HEK293 (cell line): ENCODE measurements around the gene LDLRAD4.

Source experiments
- CTCF ChIP-seq: fragments of 450-650 bp; formaldehyde crosslinking; IDR thresholded peaks from 2 replicates; pipeline ENCODE4 v1.5.1; 2016; ENCODE audit warnings: missing biosample characterization, missing genetic modification characterization
- ZNF302 ChIP-seq: fragments of 450-650 bp; formaldehyde crosslinking; IDR thresholded peaks from 2 replicates; pipeline ENCODE4 v1.5.1; 2016; ENCODE audit warnings: missing biosample characterization, missing genetic modification characterization, low read depth
- ZNF366 ChIP-seq: fragments of 450-650 bp; formaldehyde crosslinking; conservative IDR thresholded peaks from 2 replicates; pipeline ENCODE4 v1.5.1; 2016; ENCODE audit warnings: missing biosample characterization, missing genetic modification characterization
- ZNF76 ChIP-seq: fragments of 450-650 bp; formaldehyde crosslinking; IDR thresholded peaks from 2 replicates; pipeline ENCODE4; 2016; ENCODE audit warnings: low read depth, missing biosample characterization, missing genetic modification characterization, borderline replicate concordance

- no peak for TF ChIP-seq ZNF302
- no peak for TF ChIP-seq ZNF76 (tag by site-specific recombination)
- TF ChIP-seq CTCF (tag by site-specific recombination) = no peak
- TF ChIP-seq ZNF366 (tag by site-specific recombination) = no peak
Observed at GRCh38 chr18:13579874-13580273, 361.3 kb downstream of the LDLRAD4 start.
